ENCODE measurements around the gene TACC2. TPM values are rescaled to one million over a fixed set of nuclear protein-coding genes. Genes with fewer than 3 reads are reported as not detected.

TACC2 gene
- total RNA-seq, 5 donors from 2014 or later (not counting 1 experiment from before 2014, with no cell fraction given), result 0.46 to 0.70 (median 0.60) TPM; not detected in 2

- Histone ChIP-seq H3K9me3 (no peaks in the 10 kb centered on the region), H3K4me3 (ENCODE audit: control insufficient read depth in 1 of 2, extremely low read depth in 1 of 2, low read length in 1 of 2) (no peak overlapping the region), H3K36me3 (ENCODE audit: control insufficient read depth in 2 of 2, extremely low read depth in 1 of 2, insufficient read depth in 1 of 2, low read length in 1 of 2) (no peaks in the 10 kb centered on the region), H3K27me3 (replicated peaks in 1 of 2; ENCODE audit: control insufficient read depth in 2 of 2, extremely low read depth in 1 of 2, insufficient read depth in 2 of 2, low read length in 1 of 2) (peaks cover 0 to 20% of the 10 kb centered on the region in 2 experiments), H3K4me1 (ENCODE audit: control insufficient read depth in 1 of 2, extremely low read depth in 1 of 2, insufficient read depth in 2 of 2, low read length in 2 of 2) (no peaks in the 10 kb centered on the region), H3K27ac (ENCODE audit: low read length) (no peak overlapping the region)
- peaks cover 18 to 23% of the 10 kb centered on the region in 2 donors for H3K27me3 Mint-ChIP-seq
- DNase-seq, result no peak
- no peak overlapping the region for H3K27ac Mint-ChIP-seq
- H3K36me3 Mint-ChIP-seq, result no peaks in the 10 kb centered on the region
- ATAC-seq (replicated peaks in 1 of 4), result no peak
- H3K4me3 Mint-ChIP-seq, result no peak overlapping the region
- ChIA-PET POLR2A (no interaction called here), CTCF (no interaction called here)
- H3K9me3 Mint-ChIP-seq, result peaks cover 16 to 34% (median 16%) of the 10 kb centered on the region in 3 donors
- no CpG with 5 or more reads among the region's 4 CpGs for WGBS (ENCODE audit: insufficient coverage)
- no peaks in the 10 kb centered on the region for H3K4me1 Mint-ChIP-seq
Observed at GRCh38 chr10:121999301-121999700, 10.3 kb downstream of the TACC2 start.

- no peak for DNase-seq
- Mint-ChIP-seq H3K4me1 (no peaks in the 10 kb centered on the region), H3K27ac (no peak overlapping the region), H3K36me3 (no peaks in the 10 kb centered on the region), H3K27me3 (peaks cover 2 to 9% of the 10 kb centered on the region in 2 donors), H3K9me3 (peaks cover 18 to 34% (median 22%) of the 10 kb centered on the region in 3 donors), H3K4me3 (no peak overlapping the region)
- Histone ChIP-seq H3K27me3 (replicated peaks in 1 of 2; ENCODE audit: control insufficient read depth in 2 of 2, extremely low read depth in 1 of 2, insufficient read depth in 2 of 2, low read length in 1 of 2) (peaks cover 0 to 11% of the 10 kb centered on the region in 2 experiments), H3K36me3 (ENCODE audit: control insufficient read depth in 2 of 2, extremely low read depth in 1 of 2, insufficient read depth in 1 of 2, low read length in 1 of 2) (no peaks in the 10 kb centered on the region), H3K4me1 (ENCODE audit: control insufficient read depth in 1 of 2, extremely low read depth in 1 of 2, insufficient read depth in 2 of 2, low read length in 2 of 2) (no peaks in the 10 kb centered on the region), H3K4me3 (ENCODE audit: control insufficient read depth in 1 of 2, extremely low read depth in 1 of 2, low read length in 1 of 2) (no peak overlapping the region), H3K9me3 (no peaks in the 10 kb centered on the region), H3K27ac (ENCODE audit: low read length) (no peak overlapping the region)
- ATAC-seq (replicated peaks in 1 of 4), result no peak
- POLR2A ChIA-PET, result no interaction called here
- CTCF ChIA-PET, result no interaction called here
- 67% methylated on average over 1 of the region's 1 CpG for WGBS (ENCODE audit: insufficient coverage)
Observed at GRCh38 chr10:122001698-122002097, 12.7 kb downstream of the TACC2 start.

GRCh38 chr10:122007415-122007814, 18.5 kb downstream of the TACC2 start:
- CTCF ChIA-PET, result interaction anchor here in 1 of 2 donors (0.7 kb wide), 1 partner anchor 224 kb away, joined by 3 read pairs; no protein-coding TSS in a partner anchor
- Histone ChIP-seq H3K9me3 (no peaks in the 10 kb centered on the region), H3K27me3 (replicated peaks in 1 of 2; ENCODE audit: control insufficient read depth in 2 of 2, extremely low read depth in 1 of 2, insufficient read depth in 2 of 2, low read length in 1 of 2) (peaks cover 2 to 8% of the 10 kb centered on the region in 2 experiments), H3K4me3 (ENCODE audit: control insufficient read depth in 1 of 2, extremely low read depth in 1 of 2, low read length in 1 of 2) (no peak overlapping the region), H3K27ac (ENCODE audit: low read length) (no peak overlapping the region), H3K36me3 (ENCODE audit: control insufficient read depth in 2 of 2, extremely low read depth in 1 of 2, insufficient read depth in 1 of 2, low read length in 1 of 2) (no peaks in the 10 kb centered on the region), H3K4me1 (ENCODE audit: control insufficient read depth in 1 of 2, extremely low read depth in 1 of 2, insufficient read depth in 2 of 2, low read length in 2 of 2) (no peaks in the 10 kb centered on the region)
- POLR2A ChIA-PET, result no interaction called here
- peaks cover 7 to 11% (median 10%) of the 10 kb centered on the region in 3 donors for H3K9me3 Mint-ChIP-seq
- H3K27me3 Mint-ChIP-seq, result peaks cover 8 to 30% of the 10 kb centered on the region in 2 donors
- H3K4me3 Mint-ChIP-seq, result no peak overlapping the region
- no peaks in the 10 kb centered on the region for H3K4me1 Mint-ChIP-seq
- no CpG with 5 or more reads among the region's 3 CpGs for WGBS (ENCODE audit: insufficient coverage)
- ATAC-seq (replicated peaks in 1 of 4) (no peak), DNase-seq (no peak)
- no peaks in the 10 kb centered on the region for H3K36me3 Mint-ChIP-seq
- no peak overlapping the region for H3K27ac Mint-ChIP-seq

- DNase-seq, result no peak
- H3K9me3 ChIP-seq, result no peaks in the 10 kb centered on the region
- H3K27ac Mint-ChIP-seq, result no peak overlapping the region
- ATAC-seq (replicated peaks in 1 of 4), result no peak
- ChIA-PET CTCF (no interaction called here), POLR2A (no interaction called here)
- no peak overlapping the region for H3K4me3 ChIP-seq (ENCODE audit: control insufficient read depth in 1 of 2, extremely low read depth in 1 of 2, low read length in 1 of 2)
- no peak overlapping the region for H3K27ac ChIP-seq (ENCODE audit: low read length)
- H3K9me3 Mint-ChIP-seq, result peaks cover 0 to 5% (median 0%) of the 10 kb centered on the region in 3 donors
- 80% methylated on average over 1 of the region's 4 CpGs for WGBS (ENCODE audit: insufficient coverage)
- peaks cover 14 to 39% of the 10 kb centered on the region in 2 donors for H3K27me3 Mint-ChIP-seq
- H3K4me1 ChIP-seq (ENCODE audit: control insufficient read depth in 1 of 2, extremely low read depth in 1 of 2, insufficient read depth in 2 of 2, low read length in 2 of 2), result no peaks in the 10 kb centered on the region
- no peak overlapping the region for H3K4me3 Mint-ChIP-seq
- no peaks in the 10 kb centered on the region for H3K36me3 ChIP-seq (ENCODE audit: control insufficient read depth in 2 of 2, extremely low read depth in 1 of 2, insufficient read depth in 1 of 2, low read length in 1 of 2)
- no peaks in the 10 kb centered on the region for H3K4me1 Mint-ChIP-seq
- H3K36me3 Mint-ChIP-seq, result no peaks in the 10 kb centered on the region
- peaks cover 2 to 17% of the 10 kb centered on the region in 2 experiments for H3K27me3 ChIP-seq (replicated peaks in 1 of 2; ENCODE audit: control insufficient read depth in 2 of 2, extremely low read depth in 1 of 2, insufficient read depth in 2 of 2, low read length in 1 of 2)
Observed at GRCh38 chr10:122010405-122011050, 21.6 kb downstream of the TACC2 start.

- H3K27me3 ChIP-seq (replicated peaks in 1 of 2; ENCODE audit: control insufficient read depth in 2 of 2, extremely low read depth in 1 of 2, insufficient read depth in 2 of 2, low read length in 1 of 2), result peaks cover 0 to 21% of the 10 kb centered on the region in 2 experiments
- no peak overlapping the region for H3K4me3 ChIP-seq (ENCODE audit: control insufficient read depth in 1 of 2, extremely low read depth in 1 of 2, low read length in 1 of 2)
- no peaks in the 10 kb centered on the region for H3K36me3 Mint-ChIP-seq
- DNase-seq (no peak), ATAC-seq (replicated peaks in 1 of 4) (no peak)
- POLR2A ChIA-PET, result no interaction called here
- no peak overlapping the region for H3K4me3 Mint-ChIP-seq
- no peaks in the 10 kb centered on the region for H3K4me1 Mint-ChIP-seq
- peaks cover 10 to 34% of the 10 kb centered on the region in 2 donors for H3K27me3 Mint-ChIP-seq
- no peaks in the 10 kb centered on the region for H3K9me3 Mint-ChIP-seq
- WGBS (ENCODE audit: insufficient coverage), result 62% methylated on average over 3 of the region's 5 CpGs
- H3K4me1 ChIP-seq (ENCODE audit: control insufficient read depth in 1 of 2, extremely low read depth in 1 of 2, insufficient read depth in 2 of 2, low read length in 2 of 2), result no peaks in the 10 kb centered on the region
- no peak overlapping the region for H3K27ac ChIP-seq (ENCODE audit: low read length)
- no peaks in the 10 kb centered on the region for H3K9me3 ChIP-seq
- no peak overlapping the region for H3K27ac Mint-ChIP-seq
- H3K36me3 ChIP-seq (ENCODE audit: control insufficient read depth in 2 of 2, extremely low read depth in 1 of 2, insufficient read depth in 1 of 2, low read length in 1 of 2), result no peaks in the 10 kb centered on the region
- CTCF ChIA-PET, result no interaction called here
Observed at GRCh38 chr10:122012731-122013130, 23.8 kb downstream of the TACC2 start.

- H3K9me3 Mint-ChIP-seq, result no peaks in the 10 kb centered on the region
- peaks cover 0 to 21% of the 10 kb centered on the region in 2 experiments for H3K27me3 ChIP-seq (replicated peaks in 1 of 2; ENCODE audit: control insufficient read depth in 2 of 2, extremely low read depth in 1 of 2, insufficient read depth in 2 of 2, low read length in 1 of 2)
- H3K4me1 Mint-ChIP-seq, result no peaks in the 10 kb centered on the region
- H3K4me3 ChIP-seq (ENCODE audit: control insufficient read depth in 1 of 2, extremely low read depth in 1 of 2, low read length in 1 of 2), result no peak overlapping the region
- 73% methylated on average over 6 of the region's 8 CpGs for WGBS (ENCODE audit: insufficient coverage)
- H3K27me3 Mint-ChIP-seq, result peaks cover 10 to 31% of the 10 kb centered on the region in 2 donors
- H3K36me3 Mint-ChIP-seq, result no peaks in the 10 kb centered on the region
- no peaks in the 10 kb centered on the region for H3K9me3 ChIP-seq
- no peaks in the 10 kb centered on the region for H3K36me3 ChIP-seq (ENCODE audit: control insufficient read depth in 2 of 2, extremely low read depth in 1 of 2, insufficient read depth in 1 of 2, low read length in 1 of 2)
- ChIA-PET POLR2A (no interaction called here), CTCF (no interaction called here)
- H3K4me3 Mint-ChIP-seq, result no peak overlapping the region
- no peak overlapping the region for H3K27ac ChIP-seq (ENCODE audit: low read length)
- no peak for ATAC-seq (replicated peaks in 1 of 4)
- H3K27ac Mint-ChIP-seq, result no peak overlapping the region
- no peak for DNase-seq
- H3K4me1 ChIP-seq (ENCODE audit: control insufficient read depth in 1 of 2, extremely low read depth in 1 of 2, insufficient read depth in 2 of 2, low read length in 2 of 2), result no peaks in the 10 kb centered on the region
Observed at GRCh38 chr10:122013311-122013780, 24.4 kb downstream of the TACC2 start.
